Suppressor macrophage treated with lipopolysaccharide for 4 hours (primary cell): ENCODE measurements around the gene FAM124A.

ENCODE experiments used
- DNase-seq: peaks from one replicate; pipeline ENCODE4 v3.0.0-alpha.2; 2020

The FAM124A gene, protein sequence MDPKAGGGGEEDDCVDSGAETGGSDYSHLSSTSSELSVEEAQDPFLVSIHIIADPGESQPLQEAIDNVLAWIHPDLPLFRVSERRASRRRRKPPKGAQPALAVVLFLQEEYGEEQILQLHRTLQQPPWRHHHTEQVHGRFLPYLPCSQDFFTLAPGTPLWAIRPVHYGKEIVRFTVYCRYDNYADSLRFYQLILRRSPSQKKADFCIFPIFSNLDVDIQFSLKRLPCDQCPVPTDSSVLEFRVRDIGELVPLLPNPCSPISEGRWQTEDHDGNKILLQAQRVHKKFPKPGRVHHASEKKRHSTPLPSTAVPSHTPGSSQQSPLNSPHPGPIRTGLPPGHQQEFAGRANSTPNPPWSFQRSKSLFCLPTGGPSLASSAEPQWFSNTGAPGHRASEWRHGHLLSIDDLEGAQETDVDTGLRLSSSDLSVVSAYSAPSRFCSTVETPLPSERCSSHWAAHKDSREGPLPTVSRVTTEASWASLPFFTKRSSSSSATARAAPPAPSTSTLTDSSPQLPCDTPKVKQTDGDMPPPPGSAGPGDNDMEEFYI

DNA sequence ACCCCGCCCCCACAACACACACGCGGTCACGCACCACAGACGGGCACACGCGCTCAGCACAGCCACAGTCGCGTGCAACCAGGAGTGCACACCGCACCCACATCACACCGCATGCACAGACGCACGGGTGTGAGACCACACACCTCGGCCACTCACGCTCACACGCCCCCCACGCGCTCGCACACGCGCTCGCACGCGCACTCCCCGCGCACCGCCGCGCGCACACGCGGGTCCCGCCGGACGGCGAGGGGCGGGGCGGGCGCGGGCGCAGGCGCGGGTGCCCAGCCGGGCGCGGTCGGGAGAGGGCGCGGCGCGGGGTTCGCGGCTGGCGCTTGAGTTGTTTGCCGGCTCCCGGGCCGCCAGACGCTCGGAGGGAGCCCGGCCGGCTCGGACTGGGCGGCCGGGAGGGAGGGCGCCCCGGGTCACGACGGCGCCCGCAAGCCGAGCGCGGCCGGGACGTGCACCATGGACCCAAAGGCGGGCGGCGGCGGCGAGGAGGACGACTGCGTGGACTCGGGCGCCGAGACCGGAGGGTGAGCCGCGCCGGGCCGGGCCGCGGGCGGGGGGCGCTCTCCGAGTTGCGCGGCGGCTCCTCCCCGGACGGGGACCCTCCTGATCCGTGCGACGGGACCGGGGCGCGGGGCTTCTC lies at the start of gene FAM124A:
Gene FAM124A (plus strand): TSS at position 362 of the 649 bp plus-strand sequence. CDS start 104 bp downstream, at position 466.
- DNase-seq, result peak; percentile 77

DNA sequence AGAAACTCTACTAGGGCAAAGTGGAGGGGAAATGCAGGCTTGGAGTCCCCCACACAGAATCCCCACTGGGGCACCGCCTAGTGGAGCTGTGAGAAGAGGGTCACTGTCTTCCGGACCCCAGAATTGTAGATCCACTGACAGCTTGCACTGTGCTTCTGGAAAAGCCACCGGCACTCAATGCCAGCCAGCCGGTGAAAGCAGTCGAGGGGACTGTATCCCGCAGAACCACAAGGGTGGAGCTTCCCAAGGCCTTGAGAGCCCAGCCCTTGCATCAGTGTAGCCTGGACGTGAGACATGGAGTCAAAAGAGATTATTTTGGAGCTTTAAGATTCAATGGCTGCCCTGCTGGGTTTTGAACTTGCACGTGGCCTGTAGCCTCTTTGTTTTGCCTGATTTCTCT lies 47.2 kb upstream of the FAM124A start:
- DNase-seq, result no peak

DNA sequence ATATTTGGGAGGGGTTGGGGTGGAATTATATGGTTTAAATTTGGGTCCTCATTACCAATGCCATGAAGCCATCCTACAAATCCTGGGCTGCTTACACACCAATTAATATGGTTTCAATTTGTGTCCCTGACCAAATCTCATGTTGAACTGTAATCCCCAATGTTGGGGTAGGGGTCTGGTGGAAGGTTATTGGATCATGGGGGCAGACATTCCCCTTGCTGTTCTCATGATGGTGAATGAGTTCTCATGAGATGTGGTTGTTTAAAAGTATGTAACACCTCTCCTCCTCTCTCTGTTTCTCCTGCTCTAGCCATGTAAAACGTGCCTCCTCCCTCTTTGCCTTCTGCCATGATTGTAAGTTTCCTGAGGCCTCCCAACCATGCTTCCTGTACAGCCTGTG lies 46.6 kb upstream of the FAM124A start:
- no peak for DNase-seq

DNA sequence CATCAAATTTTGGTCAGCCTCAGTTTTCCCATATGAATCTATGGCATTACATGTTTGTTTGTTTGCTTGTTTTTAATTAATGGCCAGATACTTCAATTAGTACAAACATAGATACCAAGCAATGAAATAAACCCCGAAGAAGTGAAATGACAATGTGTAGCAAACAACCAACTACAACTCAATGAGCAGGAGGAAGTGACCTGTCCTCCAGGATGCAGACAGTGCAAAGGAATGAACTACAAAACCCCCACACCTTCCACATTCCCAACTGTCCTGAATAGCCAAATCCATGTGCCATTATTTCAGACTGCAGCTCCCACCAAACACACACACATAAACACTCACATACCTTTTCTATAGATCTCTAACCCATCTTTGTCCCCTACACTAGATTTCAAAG lies 45.0 kb upstream of the FAM124A start:
- no peak for DNase-seq

DNA sequence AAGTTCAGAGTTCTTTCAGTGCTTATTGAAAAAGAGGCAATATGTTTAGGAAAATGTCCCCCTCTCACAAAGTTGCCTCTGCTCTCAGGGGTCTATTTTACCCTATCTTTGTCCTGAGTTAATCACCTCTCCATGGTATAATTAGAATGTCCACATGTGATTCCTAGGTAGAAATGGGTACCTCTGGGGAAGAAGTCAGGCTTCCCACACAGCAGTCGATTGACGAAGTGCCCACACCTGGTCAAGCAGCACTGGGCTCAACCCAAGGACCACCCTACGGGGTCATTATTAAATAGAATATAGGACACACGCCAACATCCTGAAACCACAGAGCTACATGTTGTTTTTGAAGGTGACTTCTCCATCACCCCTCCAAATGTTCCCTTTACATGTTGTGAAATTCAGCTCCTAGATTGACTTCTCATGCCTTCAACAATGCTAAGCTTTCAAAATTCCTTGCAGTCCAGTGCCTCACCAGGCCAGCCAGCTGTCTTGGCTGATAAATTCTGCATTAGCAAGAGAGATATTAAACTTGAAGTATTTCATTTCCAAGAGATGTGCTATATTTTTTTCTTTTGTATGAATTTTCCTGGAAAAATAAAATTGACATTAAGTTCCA lies 43.6 kb upstream of the FAM124A start:
- no peak for DNase-seq

DNA sequence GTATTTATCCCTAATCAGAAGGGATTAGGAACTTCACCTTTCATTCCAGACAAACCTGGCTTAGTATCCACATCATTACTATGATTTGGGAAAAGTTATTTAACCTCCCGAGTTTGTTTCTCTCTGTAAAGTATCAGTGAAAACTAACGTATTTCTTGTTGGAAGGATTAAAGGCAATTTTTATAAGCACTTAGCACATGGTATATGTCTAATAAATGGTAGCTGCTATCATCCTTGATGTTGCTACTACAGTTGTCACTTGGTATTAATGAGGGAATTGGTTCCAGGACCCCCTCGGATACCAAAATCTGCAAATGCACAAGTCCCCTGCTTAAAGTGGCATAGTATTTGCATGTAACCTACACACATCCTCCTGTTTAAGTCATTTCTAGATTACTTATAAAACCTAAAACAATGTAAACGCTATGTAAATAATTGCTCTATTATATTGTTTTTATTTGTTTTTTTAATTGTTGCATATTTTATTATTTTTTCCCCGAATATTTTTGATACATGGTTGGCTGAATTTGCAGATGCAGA lies 42.7 kb upstream of the FAM124A start:
- DNase-seq, result no peak

DNA sequence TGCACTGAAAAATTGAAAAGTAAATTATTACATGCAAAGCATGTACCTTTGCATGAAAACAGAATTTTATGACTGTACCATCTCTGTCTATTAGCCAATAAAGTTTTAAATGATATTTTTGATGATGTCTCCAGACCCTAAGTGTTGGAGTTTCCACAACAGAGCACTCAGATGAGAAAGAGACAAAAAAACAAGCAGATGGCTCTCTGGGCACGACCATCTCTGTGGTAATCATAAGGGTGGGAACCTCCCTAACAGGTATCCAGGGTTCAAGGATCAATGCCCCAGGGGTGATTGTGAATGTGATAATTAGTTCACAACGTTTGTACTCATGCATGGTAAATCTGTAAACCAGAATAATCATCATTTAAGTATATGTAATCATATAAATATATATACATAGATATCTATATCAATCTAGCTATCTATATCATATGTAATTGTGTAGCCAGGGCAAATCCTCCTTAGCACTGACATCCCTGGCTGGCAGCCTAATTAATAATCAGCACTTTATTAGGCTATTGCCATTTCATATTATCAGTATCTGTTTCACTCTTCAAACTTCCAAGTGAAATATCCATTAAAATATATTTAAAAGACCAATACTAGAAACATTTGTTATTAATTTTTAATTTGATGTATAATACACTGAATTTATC lies 41.2 kb upstream of the FAM124A start:
- no peak for DNase-seq

DNA sequence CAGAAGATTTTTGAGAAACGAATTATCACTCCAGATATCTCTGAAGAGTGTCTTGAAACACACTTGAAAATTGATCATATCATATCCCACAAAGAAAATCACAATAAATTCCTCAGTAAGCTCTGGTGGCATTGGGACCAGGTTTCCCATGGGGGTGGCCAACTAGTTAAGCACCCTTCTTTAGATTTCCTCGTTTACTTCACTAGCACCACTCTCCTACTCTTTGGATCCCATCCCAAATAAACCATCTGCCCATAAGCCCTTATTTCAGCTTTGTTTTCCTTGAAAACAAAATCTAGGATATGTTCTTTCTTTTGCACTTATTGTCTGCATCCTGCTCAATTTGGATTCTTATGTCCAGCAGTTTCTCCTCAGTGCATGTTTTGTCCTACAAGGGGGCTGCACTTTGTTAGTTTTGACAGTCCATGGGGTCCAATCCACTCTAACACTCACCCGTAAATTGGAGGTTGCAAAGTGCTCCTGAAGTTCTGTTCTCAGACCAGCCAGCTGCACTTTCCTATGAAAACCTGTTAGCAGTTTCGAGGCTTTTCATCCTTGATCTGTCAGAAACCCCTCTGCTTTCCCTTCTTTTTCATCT lies 40.3 kb upstream of the FAM124A start:
- no peak for DNase-seq

DNA sequence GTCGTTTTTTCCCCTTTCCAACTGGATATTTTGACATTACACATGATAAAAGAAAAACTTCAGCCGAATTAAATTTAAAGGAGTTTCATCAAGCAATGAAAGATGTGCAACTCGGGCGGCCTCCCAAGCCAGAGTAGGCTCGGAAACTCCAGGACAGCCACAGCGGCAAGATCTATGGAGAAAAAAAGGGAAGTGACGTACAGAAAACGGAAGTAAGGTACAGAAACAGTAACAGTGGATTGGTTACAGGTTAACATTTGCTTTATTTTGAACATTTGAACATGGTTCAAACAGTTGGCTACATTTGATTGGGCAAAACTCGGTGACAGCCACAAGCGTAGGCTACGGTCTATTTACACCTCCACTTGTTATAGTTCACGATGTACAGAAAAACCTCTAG lies 30.5 kb upstream of the FAM124A start:
- DNase-seq, result no peak

DNA sequence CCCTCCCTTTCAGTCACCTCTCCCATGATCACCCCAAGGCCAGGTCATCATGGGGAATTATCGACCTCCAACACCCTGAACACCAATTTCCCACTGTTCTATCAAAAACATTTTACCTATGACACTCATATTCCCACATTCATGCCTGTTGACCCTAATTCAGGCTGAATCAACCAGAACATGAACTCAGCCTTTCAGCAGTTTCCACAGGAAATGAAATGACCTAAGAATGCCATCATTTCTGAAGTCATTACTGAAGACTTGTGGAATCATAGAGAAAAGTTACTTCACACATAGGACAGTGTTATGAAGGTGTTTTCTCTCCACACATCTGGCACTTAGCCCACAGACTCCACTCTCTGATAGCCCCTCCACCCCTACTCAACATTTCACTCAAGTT lies 29.9 kb upstream of the FAM124A start:
- peak; percentile 57 for DNase-seq

DNA sequence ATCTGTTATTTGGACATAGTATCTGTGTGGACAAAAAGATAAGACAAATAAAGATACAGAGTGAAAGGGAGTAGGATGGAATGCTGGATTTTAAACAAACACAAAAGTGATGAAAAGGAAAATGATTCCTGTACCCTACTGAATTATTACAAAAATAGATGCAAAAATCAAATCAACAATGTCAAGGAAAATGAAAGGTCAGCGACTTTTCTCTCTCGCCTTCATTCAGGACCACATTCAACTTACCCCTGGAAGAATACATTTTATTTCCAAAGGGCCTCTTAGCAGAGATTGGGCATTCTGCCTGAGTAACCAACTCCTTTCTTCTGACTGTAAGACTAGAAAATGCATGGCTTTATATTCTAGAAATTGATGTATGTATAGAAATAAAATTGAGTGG lies 28.8 kb upstream of the FAM124A start:
- DNase-seq, result no peak

DNA sequence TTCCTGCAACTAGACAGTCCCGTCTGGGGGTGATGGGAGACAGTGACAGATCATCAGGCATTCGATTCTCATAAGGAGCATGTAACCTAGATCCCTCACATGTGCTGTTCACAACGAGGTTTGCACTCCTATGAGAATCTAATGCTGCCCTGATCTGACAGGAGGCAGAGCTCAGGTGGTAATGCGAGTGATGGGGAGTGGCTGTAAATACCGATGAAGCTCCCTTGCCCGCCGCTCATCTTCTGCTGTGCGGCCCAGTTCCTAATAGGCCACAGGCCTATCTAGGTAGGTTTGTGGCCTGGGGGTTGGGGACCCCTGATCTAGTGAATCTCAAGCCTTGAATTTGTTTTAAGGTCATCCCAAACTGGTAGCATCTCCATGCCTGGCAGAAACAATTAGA lies 27.3 kb upstream of the FAM124A start:
- no peak for DNase-seq

DNA sequence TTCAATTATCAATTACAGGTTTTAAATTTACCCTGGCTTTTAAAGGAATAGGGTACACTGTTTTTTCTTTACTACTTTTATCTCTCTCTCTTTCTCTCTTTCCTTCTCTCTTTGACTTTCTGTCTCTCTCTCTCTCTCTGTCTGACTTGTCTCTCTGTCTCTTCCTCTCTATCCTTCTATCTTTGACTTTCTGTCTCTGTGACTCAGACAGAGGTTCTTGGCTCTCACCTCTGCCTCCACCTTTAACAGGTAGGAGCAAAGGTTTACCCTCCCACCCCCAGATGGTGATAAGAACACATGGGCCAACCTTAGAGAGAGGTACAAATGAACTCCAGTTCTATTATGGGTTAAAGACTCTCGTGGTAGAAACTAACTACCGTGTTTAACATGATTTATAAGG lies 20.3 kb upstream of the FAM124A start:
- no peak for DNase-seq

DNA sequence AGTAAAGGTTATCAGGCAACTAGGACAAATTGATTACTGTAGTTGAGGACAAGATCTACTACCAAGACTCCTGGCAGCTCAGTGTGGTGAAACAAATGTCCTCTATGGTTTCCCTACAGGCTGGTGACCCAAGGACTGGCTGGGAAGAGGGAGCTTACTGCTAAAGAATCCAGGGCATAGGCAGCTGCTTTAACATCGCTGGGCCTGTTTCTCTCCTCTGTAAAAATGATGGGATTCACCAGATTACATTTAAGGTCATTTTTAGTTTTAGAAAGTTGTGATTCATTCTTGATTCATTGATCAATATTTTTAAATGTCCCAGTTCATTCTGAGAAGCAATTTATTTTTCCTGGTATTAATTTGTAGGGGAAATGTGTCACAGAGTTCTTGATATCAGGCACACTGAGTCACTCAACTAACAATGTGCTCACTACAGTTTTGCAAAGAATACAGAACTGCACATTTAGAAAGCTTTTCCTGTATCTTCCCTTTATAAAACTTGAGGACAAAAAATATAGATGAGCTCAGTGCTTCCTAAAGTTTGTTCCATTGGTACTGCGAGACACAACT lies 19.6 kb upstream of the FAM124A start:
- no peak for DNase-seq

DNA sequence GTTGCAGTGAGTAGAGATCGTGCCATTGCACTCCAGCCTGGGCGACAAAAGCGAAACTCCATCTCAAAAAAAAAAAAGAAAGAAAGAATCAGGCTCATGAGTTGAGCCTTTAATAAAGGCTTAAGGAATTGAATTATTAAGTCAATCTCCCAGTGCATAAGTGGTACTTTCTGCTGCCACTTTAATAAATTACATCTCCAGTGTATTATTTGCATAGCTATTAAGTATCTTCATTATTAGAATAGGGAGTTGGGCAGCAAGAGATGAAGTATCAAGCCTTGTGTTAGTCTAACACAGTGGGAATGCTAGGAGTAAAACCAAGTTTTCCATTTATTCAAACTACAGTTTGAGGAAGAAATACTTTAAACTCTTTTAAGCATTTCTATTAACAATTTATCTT lies 15.6 kb upstream of the FAM124A start:
- DNase-seq, result no peak

DNA sequence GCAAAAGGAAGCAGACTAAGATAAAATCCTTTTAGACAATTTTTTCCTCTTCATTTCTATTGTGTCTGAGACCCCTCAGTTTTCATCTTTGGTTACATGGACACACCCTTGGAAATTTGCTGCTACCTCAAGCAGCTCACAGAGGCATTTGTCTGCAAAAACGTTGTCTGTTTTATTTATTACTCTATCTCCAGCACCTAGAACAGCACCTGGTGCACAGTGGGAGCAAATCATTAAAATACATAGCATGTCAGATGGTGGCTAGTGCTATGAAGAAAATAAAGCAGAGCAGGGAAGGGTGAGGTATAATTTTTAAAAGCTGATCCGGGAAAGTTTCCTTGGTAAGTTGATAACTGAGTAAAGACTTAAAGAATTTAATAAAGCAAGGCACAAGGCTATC lies 14.3 kb upstream of the FAM124A start:
- DNase-seq, result no peak

DNA sequence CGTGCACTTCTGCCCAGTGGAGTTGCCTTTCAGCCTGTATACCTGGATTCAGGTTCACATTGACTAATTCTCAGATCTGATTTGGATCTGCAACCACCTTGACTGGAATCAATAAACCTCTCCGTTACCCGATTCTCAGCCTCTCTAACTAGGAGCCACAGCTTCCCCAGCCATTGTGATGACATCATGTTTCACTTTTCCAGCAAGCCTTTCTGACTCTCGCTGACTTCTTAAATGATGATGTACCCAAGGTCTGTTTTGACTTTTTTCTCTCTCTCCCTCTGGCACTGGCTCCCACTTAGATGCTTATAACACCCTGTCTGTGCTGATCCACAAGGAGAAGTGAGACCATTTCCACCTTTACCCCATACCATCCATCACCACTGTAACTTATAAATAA lies 13.5 kb upstream of the FAM124A start:
- no peak for DNase-seq

DNA sequence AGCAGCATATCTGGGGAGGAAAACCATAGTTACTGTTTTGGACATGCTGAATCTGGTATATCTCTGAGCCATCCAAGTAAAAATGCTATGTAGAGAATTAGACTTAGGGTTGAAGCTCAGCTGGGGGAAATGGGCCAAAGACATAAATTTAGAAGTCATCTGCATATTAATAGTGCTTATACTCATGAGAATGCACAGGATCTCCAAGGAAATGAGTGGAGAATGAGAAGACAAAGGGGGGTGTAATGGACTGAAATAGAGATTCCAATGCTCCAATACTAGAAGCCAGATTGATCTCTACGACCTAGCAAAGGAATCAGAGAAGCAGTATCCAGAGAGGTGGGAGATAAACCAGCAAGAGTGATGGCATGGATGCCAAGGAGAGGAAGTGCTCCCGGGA lies 10.3 kb upstream of the FAM124A start:
- DNase-seq, result no peak

DNA sequence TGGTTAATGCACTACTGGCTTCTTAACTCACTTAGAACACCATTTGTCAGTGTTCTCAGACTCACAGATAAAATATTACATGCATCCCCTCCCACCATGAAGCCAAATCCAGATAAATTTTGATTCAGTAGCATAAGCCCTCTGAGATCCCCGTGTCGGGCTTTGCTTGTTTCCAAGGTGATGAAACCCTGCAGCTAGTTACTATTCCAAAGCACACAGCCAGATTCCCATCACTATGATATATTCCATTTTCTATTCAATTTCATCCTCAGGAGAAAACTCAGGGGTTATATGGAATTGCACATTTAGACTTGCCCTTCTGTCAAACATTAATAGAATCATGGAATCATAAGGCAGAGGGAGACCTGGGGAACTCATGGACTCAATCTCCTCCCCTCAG lies 9.4 kb upstream of the FAM124A start:
- DNase-seq, result no peak

DNA sequence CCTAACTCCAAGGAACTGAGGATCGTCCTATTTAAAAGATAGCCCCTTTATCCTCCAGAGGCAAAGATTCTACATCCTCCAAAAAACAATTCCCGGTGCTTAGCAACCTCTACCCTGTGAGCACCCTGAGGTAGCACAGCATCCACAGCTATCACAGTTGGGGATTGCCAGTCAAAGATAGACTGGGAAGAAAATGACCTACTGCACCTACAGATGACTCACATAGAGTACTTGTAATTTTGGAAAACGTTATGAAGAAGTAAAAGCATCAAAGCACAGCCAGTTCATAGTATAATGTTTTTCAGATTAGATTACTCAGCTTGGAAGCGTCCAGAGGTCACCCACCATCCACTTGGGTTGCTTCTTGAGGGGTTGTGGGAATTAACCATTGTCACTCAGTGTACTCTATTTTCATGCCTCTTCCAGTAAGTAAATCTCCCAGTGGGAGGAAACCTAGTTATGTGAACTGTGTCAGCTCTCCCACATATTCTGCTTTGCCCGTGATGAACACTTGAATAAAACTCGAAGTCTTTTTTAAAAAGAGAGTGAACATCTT lies 8.9 kb upstream of the FAM124A start:
- no peak for DNase-seq

DNA sequence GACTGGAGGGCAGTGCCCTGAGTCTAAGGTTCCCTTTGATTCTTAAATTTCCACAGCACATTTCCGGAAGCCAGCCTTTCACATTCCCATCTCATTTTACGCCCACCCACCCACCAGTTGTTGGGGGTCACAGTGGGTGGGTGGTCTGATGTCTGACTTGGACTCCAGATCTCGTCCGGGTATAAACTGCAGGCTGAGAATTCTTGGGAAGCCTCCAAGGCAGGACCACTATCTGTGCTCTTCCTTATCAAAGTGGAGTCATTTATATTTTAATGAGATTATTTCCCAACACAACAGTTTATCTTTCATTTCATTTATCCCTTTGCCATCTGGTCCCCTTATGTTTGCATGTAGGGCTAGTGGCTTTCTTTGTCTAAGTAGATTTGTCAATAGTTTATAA lies 3.6 kb upstream of the FAM124A start:
- no peak for DNase-seq

DNA sequence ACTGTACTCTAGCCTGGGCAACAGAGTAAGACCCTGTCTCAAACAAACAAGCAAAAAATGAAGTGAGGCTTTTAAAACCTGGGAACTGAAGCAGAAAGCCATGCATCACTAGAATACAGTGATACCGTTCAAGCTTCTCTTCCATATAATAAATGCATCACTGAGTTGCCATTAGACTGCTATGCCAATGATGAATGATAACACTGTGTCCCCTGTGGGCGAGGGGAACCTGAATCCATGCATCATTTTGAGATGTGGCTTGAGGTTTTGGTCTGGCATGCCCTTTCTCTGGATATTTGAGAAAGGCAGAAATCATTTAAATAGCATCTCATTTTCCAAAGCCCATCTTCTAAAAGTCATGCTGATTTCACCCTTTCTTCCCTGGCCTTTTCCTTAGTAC lies 1.5 kb upstream of the FAM124A start:
- no peak for DNase-seq
